NCI-H2081 treated with DMSO at 0.1 percent for 48 hours (cell line): Measurements from ENCODE around the gene NDRG2.
"Not testable (repeated sequence)": the region's sequence is repeated elsewhere in the genome, so short reads cannot be mapped to it uniquely, and the experiment has no call there.

Source experiments
- DNase-seq: peaks from one replicate; lab custom pipeline; 2025; lab: John Stamatoyannopoulos, UW

Gene NDRG2

DNA sequence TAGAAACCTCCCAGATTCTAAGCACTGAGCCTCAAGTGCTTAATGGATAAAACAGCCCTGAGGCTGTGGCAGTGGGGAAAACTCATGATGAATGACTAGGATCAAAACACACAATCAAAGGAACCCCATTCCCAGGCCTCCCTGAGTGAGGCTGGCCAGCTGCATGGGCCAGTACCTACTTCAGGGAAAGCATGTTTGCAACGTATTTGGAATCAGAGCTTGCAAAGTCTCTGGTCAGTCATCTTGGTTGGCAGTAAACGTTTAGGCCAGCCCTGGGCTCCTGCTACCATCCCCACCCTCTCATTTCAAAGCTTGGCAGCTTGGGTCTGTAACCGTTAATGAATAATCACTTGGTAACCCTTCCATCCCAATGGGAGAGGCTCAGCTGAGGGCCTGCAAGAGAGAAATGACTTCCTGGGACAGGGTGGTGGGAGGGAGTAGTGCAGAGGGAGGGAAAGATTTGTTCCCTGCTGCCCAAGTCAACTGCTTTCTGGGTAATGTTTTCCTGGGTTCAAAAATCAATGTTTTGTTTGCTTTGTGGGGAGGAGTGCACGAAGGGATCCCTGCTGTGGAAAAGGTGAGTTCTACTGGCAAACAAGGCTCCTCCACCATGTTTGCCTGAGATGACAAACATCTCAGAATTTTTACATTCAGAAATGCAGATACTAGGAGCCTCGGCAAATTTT, 30.7 kb upstream of the NDRG2 start:
- no peak for DNase-seq

DNA sequence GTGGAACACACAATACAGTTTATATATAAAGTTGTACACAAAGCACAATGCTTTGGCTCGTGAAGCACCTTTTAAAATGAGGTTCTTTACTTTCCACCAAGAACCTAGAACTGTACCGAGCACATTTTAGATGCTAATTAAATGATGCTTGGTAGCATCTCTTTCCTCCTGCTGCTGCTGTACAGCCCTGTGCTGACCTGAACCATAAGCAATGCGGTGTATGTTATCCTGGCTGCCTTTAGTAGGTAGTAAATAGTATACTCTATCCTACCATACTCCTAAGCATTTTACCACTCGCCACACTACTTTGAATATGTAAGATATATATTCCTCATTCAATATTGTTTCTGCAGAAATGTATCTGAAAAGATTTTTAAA, 29.9 kb upstream of the NDRG2 start:
- no peak for DNase-seq

DNA sequence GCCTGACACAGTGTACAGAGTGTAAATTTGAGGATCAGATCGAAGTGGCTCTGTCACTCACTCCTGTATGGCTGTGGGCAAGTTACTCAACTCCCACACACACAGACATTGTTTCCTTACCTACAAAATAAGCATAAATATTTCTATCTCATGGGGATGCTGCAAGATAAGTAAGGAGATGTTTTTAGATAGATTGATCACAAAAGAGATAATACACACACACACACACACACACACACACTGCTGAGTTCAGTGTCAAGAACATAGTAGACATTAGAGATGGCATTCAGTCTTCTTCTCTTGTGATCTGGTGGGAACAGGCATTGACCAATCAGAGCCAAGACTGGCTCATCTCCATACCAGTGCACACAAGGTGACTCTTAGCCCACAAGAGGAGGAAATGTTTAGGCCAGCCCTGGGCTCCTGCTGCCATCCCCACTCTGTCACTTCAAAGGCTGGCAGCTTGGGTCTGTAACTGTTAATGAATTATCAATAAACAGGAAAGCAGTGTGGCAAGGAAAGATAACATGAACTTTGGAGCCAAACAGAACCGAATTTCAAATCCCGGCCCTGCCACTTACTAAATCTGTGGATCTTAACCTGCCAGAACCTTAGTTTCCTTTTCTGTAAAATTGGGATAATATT, 29.4 kb upstream of the NDRG2 start:
- DNase-seq = no peak

DNA sequence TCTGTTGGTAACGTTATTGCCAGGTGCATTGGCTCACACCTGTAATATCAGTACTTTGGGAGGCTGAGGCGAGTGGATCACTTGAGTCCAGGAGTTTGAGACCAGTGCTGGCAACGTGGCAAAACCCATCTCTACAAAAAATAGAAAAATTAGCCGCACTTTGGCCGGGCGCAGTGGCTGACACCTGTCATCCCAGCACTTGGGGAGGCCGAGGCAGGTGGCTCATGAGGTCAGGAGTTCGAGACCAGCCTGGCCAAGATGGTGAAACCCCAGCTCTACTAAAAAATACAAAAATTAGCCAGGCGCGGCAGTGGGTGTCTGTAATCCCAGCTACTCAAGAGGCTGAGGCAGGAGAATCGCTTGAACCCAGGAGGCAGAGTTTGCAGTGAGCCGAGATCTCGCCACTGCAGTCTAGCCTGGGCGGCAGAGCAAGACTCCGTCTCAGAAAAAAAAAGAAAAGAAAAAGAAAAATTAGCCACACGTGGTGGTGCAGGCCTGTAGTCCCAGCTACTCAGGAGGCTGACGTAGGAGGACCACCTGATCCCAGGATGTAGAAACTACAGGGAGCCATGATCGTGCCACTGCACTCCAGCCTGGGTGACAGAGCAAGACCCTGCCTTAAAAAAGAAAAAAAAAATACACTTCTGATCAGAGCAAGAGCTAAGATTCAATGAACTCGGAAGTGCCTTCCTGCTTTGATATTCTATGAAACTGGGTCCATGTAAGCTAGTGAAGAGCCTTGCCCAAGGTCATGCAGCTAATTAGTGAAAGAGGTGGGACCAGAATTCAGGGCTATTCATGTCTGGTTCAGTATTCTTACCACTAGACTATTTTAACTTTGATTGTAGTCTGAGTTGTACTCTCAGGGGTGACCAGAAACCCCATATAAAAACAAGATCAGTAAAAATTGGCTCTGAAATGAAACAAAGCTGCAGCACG, 28.6 kb upstream of the NDRG2 start:
- no peak for DNase-seq

DNA sequence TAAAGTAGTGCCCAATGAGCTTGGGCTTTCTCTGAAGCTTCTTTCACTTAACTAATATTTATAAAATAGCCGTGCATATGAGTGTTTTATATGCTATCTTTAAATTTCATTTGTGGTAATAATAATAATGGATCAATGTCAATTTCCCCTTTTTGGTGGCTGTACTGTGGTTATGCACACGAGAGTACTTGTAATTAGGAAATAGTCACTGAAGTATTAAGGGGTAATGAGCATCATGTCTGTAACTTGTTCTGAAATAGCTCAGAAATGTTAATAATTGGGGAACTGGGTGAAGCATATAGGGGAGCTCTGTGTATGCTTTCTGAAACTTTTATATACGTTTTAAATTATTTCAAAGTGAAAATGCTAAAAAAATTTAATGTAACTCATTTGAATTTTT, 25.7 kb upstream of the NDRG2 start:
- DNase-seq = no peak

DNA sequence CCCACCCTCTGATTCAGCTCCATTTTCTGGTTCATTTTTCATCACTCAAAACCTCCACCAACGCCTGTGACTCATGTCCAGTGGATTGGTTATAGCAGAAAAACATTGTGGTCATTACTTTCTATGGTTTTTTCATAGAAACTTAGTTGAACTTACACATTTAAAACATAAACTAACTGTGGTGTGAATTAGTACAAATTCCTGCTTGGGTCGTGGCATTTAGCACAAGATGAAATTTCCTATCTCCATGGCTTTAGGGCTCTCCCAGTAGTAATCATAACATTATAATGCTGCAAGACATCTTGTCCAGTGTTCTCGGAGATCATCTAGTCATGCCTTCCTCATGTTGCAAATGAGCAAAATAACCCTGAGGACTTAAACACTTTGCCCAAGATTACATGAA, 24.4 kb upstream of the NDRG2 start:
- no peak for DNase-seq

DNA sequence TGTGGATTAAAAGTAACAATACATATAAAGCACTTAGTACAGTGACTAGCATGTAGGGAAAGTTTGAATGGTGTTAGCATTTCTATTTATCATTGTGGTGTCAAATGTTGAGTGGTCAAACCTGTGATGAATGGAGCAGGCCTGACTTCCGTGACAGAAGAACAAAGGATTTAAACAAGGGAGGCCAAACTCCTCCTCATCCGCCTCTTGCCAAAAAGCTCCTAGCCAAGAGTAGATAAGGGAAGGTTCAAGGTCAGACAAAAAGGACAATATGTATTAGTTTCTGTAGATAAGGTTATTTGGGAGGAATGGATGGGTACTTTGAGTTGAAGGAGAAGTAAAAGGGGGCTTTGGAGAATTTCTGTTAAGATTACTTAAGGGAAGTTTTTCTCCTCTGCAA, 23.8 kb upstream of the NDRG2 start:
- no peak for DNase-seq

DNA sequence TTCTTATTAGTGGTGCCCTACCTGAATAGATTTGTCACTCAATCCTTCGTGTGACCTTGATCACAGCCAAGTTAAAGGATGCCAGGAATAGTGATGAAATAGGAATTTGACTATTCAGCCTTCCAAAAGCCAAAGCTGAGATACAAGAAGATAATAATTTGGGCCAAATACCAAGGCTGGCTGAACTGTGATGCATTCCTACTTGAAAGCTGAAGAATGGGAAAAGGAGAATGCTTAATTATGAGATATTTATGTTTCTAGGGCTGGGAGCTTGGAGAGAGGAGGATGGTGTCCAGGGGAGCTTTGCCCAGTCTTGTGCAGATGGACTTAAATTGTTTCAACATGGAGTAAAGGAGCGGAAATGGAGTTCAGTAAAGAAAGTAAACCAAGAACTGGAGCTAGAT, 22.5 kb upstream of the NDRG2 start:
- DNase-seq = no peak

DNA sequence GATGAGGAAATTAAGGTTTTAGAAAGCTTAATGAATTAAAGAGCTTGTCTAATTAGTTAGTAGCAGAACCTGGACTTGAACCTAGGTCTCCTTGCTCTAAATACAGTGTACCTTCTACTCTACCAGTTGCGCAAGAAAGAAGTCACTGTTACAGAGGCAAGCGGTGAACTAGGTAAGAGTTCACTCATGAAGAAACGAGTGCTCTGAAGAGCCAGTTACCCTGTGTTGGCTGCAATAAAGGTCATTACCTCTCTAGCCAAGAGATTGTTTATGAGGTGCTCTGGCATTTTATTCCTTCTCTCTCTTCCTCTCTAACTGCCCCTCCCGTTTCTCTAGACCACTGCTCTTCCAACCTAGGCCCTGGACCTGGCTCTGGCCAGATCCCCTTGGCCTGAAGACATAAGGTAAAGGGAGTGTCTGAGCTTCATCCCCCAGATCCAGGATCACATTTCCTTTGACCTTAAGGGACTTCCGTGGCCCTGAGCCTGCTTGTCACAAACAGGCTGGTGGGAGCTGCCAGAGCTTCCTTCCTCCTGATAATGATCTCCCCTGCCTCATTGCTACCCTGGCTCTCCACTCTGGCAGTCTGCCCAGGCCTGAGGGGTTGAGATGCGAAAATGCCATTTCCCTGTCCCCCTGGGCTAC, 19.2 kb upstream of the NDRG2 start:
- no peak for DNase-seq

DNA sequence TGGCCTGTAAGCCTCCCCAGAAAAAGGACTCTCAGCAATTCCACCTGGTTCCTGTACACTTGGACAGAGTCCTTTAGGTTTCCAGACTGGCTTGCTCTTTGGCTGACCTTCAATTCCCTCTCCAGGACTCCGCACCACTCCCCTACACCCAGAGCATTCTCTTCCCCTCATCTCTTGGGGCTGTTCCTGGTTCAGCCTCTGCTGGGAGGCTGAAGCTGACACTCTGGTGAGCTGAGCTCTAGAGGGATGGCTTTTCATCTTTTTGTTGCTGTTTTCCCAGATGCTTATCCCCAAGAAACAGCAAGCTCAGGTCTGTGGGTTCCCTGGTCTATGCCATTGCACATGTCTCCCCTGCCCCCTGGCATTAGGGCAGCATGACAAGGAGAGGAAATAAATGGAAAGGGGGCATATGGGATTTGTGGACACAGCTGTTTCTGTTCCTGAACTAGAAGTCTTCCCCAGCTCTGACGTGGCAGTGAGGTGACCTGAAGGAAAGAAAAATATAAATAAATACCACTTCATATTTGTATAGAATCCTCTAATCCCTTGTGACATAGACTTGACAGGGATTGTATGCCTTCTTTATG, 18.6 kb upstream of the NDRG2 start:
- DNase-seq = no peak

DNA sequence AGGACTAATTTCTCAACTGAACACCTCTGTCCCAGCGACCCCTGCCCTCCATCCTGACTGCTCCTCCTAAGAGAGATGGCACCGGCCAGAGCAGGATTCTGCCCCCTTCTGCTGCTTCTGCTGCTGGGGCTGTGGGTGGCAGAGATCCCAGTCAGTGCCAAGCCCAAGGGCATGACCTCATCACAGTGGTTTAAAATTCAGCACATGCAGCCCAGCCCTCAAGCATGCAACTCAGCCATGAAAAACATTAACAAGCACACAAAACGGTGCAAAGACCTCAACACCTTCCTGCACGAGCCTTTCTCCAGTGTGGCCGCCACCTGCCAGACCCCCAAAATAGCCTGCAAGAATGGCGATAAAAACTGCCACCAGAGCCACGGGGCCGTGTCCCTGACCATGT, 18.1 kb upstream of the NDRG2 start:
- no peak for DNase-seq

DNA sequence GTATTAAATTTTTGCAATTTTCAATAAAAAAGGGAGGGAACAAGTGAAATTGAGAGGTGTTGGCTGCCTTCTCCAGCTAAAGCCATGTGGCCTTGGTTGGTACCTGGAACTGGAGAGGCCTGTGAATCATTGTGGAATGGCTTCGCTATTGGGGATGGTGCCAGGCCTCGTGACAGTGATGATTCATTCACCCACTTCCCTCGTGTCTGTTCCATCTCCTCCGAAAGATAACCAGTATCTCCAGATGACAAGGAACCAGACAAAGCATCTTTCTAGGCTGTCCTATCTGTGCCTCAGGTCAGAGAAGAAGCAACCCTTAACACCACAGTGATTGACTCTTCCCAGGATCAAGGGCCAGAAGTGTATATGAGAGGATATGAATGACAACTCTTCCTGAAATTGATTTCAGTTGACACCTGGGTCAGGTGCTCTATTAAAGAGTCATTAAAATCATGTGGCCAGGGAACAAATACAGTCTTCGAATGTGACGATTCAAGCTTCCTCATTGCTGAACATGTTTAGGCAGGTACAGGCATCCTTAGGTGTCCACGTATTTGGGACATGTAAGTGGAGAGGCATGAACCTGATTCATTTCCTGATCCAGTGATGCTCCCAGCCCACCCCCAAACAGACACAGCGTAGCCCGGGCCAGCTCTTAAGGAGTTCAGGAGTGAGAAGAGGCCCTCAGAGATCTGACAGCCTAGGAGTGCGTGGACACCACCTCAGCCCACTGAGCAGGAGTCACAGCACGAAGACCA, 17.0 kb upstream of the NDRG2 start, which contains the start of gene RNASE7:
TSS of gene RNASE7 (plus strand) at position 687 of the 758 bp plus-strand sequence. CDS start 631 bp downstream, outside the sequence.
- no peak for DNase-seq

DNA sequence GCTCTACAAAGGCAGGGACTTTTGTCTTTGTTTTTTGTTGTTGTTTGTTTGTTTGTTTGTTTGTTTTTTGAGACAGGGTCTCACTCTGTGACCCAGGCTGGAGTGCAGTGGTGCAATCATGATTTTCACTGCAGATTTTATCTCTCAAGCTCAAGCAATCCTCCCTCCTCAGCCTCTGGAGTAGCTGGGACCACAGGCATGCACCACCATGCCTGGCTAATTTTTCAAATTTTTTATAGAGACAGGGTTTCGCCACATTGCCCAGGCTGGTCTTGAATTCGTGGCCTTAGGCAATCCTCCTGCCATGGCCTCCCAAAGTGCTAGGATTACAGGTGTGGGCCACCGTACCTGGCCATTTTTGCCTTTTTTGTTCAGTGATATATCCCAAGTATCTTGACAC, 16.1 kb upstream of the NDRG2 start:
- DNase-seq = not testable (repeated sequence)

DNA sequence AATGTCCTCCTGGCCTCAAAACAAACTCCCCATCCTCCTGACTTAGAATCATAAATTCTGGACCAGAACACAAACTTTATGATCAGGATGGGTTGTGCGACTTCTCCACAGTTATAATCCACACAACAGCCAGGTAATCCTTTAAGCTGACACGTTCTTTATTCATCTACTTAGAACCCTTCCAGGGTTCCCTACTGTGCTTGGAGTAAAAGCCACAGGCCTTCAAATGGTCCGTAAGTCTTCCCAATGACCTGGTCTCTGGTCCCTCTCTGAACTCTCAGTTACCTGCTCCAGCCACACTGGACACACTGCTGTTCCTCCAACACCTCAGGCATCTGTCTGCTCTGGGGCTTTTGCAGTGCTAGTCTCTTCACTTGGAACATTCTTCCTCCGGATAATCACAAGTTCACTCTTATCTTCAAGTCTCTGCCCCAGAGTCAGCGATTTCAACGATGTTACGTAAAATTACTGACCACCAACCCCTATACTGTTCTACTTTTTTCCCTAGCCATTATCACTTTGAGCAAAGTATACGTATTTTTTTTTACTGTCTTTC, 15.6 kb upstream of the NDRG2 start:
- no peak for DNase-seq

DNA sequence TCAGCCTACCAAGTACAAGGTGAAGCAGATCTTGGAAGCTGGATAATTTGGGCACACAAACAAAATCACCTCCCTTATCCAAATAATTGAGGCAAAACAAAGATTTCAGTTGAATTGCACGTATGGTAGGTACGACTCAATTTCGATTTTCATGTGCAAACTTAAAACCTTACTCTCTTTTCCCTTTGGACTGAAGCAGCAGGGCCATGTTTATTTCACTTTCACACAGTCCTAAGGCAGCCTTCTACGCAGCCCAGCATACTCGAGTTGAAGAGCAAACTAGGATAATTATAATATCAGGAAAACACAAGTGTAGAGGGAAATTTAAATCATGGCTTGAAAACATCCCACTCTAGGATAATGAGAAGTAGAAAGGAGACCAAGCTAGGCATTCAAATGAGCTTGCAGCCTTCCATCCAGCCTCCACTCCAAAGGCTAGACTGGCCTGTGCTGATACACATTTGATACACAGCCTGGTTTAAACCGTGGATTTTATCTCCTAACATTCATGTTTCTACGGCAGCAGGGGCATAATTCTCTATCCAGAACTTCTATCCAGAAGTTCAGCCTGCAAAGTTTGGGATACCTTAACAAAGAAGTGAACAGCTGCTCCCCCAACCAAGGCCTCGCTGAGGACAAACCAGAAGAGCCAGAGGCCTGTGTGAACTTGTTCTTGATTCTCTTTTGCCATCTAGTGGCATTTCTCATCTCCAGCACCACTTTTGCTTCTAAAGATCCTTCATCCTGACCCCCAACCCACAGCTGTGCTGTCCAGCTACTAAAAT, 14.9 kb upstream of the NDRG2 start:
- DNase-seq = no peak

DNA sequence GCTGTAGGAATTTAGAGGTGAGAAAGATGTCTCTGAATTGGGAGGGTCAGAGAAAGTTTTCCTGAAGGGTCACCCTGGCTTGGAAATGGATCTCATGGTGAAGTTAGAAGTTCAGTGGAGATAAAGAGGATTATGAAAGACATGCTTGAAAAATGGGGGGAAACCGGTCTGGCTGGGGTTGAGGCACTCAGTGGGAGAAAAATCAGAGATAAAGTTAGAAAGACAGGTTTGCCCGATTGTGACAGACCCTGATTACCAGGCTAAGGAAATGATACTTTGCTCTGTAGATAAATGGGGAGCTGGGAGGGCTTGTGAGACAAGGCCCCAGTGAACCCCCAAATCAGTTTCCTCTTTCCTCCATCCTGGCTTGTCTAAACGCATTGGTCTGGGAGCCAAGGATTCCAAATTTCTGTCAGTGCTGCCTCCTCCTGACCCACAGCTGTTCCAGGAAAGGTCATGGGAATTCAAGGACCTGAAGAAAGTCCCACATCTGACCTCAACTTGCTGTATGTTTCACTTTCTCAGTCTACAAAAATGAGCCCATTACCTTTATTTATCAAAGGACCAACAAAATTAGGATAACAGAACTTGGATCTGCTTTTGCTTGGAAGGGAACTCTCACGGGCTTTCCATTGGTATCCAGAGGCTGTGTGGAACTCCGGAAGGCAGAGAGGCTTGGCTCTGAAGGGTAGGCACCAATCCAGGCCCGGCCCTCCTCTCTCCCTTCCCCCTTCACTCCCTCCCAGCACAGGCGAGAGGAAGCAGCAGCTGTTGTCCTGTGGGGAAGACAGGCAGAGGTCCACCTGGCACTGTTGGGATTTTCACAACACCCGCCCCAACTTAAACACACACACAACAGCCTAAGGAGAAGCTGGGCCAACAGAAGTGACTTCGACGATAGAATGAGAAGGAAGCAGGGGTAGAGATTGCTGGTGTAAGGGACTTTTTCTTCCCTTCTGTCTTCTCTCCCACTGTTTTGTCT, 13.9 kb upstream of the NDRG2 start:
- DNase-seq = no peak

DNA sequence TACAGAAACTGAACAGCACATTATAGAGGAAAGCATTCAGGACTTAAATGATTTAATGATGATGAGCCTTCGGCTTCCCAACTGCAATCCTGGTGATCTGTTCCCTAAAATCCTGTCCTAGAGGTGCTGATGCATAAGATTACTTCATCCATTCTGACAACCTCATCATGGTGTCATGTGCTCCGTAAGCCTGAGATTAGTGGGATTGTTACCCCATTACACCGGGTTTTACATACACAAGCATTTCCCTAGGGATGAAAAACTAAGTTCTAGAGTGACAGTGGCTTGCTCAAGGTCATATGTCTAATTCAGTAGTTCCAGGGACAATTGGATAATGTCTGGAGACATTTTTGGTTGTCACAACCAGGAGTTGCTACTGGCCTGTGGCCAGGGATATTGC, 12.3 kb upstream of the NDRG2 start:
- DNase-seq = no peak

DNA sequence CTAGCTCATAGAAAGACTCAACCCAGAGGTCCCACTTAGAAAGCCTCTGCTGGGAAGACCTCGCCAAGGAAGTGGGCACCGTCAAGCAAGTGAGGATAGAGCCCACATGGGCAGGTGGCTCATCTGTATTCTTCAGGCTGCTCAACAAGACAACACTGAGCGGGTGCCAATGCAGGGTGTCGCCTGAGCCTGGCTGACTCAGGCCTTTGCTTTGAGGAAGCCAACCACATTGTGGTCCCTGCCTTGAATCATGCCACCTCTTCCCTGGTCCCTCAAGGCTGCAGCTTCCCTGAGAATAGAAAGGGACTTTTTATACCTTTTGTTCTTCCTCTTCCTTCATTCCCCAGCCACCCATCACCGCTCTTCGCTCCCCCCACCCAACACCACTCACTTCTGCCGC, 11.9 kb upstream of the NDRG2 start:
- no peak for DNase-seq

DNA sequence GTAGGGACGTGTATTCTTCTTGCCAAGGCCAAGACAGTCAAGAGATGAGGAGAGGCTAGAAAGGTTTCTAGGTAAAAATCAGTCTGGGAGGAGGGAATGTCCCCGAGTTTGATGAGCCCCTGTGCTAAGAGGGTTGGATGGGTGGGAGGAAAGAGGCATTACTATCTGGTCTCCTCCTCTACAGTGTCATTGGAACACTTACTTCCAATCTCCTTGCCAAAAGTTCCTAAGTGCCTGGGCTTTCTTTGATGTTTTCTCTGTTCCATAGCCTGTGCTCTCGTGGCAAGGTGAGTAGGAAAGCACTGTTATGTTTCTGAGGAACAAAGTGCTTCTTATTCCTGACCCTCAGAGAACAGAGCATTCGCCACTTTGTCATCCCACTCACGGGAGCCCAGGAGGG, 9.8 kb upstream of the NDRG2 start, which contains the start of gene RNASE13:
TSS of gene RNASE13 (minus strand) at position 101 of the 400 bp plus-strand sequence. CDS start 519 bp downstream, outside the sequence.
- no peak for DNase-seq
